ENCODE results near the gene BACH2.

BACH2 gene

DNA sequence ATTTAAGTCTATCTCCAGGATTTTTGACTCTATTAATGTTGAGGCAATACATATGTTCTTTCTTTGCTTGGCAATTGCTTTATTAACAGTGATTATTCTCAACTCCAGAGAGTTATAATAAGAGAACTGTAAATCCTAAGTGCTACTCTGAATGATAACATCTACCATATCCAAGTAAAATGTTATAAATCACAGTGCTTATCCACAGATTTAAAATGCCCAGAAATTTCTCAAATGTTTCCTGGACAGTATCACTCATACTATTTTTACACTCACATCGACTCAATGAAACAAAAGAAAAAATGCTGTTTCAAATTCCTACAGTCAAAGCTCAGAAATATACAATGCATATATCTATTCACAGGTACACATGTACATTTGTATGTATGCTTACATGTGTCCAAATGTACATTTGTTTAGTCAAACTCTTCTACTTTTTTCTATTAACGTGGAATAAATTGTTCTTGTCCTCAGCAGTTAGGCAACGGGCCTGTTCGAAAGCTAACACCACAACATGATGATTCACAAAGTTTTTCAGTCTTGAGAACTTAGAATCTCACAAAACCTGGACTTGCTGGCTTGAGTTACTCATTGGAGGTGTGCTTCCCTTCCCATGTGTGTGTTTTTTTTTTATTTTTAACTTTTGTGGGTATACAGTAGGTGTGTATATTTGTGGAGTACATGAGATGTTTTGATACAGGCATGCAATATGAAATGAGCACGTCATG, 209.4 kb downstream of the BACH2 start:
- peaks cover 65% of the 10 kb centered on the region for H3K36me3 Mint-ChIP-seq (ENCODE audit: low read depth)
- no peak overlapping the region for H3K4me3 Mint-ChIP-seq
- H3K4me1 Mint-ChIP-seq (ENCODE audit: low read depth): peaks cover 99% of the 10 kb centered on the region
- no peaks in the 10 kb centered on the region for H3K27me3 Mint-ChIP-seq
- H3K9me3 Mint-ChIP-seq: no peaks in the 10 kb centered on the region
- H3K27ac Mint-ChIP-seq: peak overlapping the region; percentile 89

GRCh38 chr6:90086517-90086916, 210.1 kb downstream of the BACH2 start:
- no peaks in the 10 kb centered on the region for H3K27me3 Mint-ChIP-seq
- H3K4me1 Mint-ChIP-seq (ENCODE audit: low read depth): peaks cover 99% of the 10 kb centered on the region

DNA sequence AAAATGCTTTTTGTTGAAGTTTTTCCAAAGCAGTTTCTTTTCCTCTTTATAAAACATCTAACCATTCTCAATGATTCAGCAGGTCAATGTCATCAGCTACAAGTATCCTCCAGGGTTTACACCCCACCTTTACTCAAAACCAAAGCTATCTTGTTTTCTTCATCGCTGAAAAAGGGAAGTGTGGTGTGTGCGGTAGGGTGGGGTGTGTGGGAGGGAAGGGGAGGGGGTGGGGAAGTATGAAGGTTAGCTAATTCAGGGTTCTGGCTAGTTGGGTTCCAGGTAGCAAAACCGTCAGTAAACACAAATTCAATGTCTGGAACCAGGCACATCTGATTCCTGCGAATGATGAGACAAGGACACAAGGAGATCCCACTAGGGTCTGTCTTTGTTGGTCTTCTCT, 212.8 kb downstream of the BACH2 start:
- Mint-ChIP-seq H3K36me3 (ENCODE audit: low read depth) (peaks cover 64% of the 10 kb centered on the region), H3K4me3 (peak overlapping the region; percentile 52), H3K27me3 (no peaks in the 10 kb centered on the region), H3K27ac (peak overlapping the region; percentile 88), H3K4me1 (ENCODE audit: low read depth) (peaks cover 93% of the 10 kb centered on the region), H3K9me3 (no peaks in the 10 kb centered on the region)

More at GRCh38 chr6:90086517-90086916, 210.1 kb downstream of the BACH2 start:
- H3K36me3 Mint-ChIP-seq (ENCODE audit: low read depth): peaks cover 65% of the 10 kb centered on the region
- no peaks in the 10 kb centered on the region for H3K9me3 Mint-ChIP-seq
- H3K27ac Mint-ChIP-seq: peak overlapping the region; percentile 50
- H3K4me3 Mint-ChIP-seq: no peak overlapping the region

DNA sequence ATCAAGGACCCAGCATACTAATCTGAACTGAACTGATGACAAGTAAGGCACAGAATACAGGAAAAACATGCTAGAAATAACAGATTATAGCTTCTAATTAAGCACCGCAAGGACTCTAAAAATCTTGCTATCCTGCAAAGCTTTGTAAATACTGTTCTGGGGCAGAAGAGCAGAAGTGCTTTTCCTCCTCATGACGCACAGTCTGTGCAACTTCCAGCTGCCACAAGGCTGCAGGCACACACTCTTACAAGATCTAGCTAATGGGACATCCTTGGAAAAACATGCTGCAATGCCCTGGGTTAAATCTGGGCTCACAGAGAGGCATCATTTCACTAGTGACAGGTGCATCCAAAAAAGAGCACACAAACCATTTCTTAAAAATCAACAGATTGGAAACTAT, 213.8 kb downstream of the BACH2 start:
- no peaks in the 10 kb centered on the region for H3K9me3 Mint-ChIP-seq
- H3K4me3 Mint-ChIP-seq: peak overlapping the region; percentile 64
- H3K36me3 Mint-ChIP-seq (ENCODE audit: low read depth): peaks cover 65% of the 10 kb centered on the region
- no peaks in the 10 kb centered on the region for H3K27me3 Mint-ChIP-seq
- peak overlapping the region; percentile 89 for H3K27ac Mint-ChIP-seq
- H3K4me1 Mint-ChIP-seq (ENCODE audit: low read depth): peaks cover 93% of the 10 kb centered on the region

DNA sequence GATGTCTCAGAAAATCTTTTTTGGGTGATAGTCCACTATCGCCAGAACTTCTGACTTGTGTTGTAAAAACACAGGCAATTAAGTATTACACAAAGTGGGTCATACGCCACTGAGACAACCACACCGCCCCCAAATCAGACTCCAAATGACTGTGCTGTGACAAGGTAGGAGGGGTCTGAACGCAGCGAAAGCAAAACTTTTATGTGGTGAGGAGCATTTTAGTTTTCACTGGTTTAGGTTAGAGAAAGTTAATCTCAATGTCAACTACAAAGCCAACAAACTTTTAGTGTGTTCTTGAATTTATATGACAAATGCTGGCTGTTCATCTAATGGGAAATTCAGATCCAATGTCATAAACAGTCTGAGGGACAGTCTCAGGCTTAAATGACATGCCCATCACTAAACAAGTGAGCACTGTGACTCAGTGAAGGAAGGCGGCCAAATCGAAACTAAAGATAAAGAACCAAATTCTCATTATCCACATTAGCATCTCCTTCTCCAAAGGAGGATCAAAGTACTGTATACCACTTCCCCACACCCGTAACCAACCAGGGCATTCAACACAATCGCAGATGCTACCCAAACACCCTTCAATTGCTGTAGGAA, 215.7 kb downstream of the BACH2 start:
- Mint-ChIP-seq H3K27me3 (no peaks in the 10 kb centered on the region), H3K4me1 (ENCODE audit: low read depth) (peaks cover 94% of the 10 kb centered on the region), H3K27ac (peak overlapping the region; percentile 99), H3K4me3 (peak overlapping the region; percentile 93), H3K36me3 (ENCODE audit: low read depth) (peaks cover 65% of the 10 kb centered on the region), H3K9me3 (no peaks in the 10 kb centered on the region)

GRCh38 chr6:90079560-90080490, 216.8 kb downstream of the BACH2 start:
- Mint-ChIP-seq H3K9me3 (no peaks in the 10 kb centered on the region), H3K27ac (peak overlapping the region; percentile 99), H3K4me1 (ENCODE audit: low read depth) (peaks cover 94% of the 10 kb centered on the region), H3K36me3 (ENCODE audit: low read depth) (peaks cover 63% of the 10 kb centered on the region), H3K27me3 (no peaks in the 10 kb centered on the region), H3K4me3 (peak overlapping the region; percentile 93)

GRCh38 chr6:90078513-90079289, 217.9 kb downstream of the BACH2 start:
- H3K36me3 Mint-ChIP-seq (ENCODE audit: low read depth): peaks cover 72% of the 10 kb centered on the region
- no peaks in the 10 kb centered on the region for H3K27me3 Mint-ChIP-seq
- peak overlapping the region; percentile 93 for H3K4me3 Mint-ChIP-seq
- no peaks in the 10 kb centered on the region for H3K9me3 Mint-ChIP-seq
- H3K4me1 Mint-ChIP-seq (ENCODE audit: low read depth): peaks cover 94% of the 10 kb centered on the region
- peak overlapping the region; percentile 99 for H3K27ac Mint-ChIP-seq

DNA sequence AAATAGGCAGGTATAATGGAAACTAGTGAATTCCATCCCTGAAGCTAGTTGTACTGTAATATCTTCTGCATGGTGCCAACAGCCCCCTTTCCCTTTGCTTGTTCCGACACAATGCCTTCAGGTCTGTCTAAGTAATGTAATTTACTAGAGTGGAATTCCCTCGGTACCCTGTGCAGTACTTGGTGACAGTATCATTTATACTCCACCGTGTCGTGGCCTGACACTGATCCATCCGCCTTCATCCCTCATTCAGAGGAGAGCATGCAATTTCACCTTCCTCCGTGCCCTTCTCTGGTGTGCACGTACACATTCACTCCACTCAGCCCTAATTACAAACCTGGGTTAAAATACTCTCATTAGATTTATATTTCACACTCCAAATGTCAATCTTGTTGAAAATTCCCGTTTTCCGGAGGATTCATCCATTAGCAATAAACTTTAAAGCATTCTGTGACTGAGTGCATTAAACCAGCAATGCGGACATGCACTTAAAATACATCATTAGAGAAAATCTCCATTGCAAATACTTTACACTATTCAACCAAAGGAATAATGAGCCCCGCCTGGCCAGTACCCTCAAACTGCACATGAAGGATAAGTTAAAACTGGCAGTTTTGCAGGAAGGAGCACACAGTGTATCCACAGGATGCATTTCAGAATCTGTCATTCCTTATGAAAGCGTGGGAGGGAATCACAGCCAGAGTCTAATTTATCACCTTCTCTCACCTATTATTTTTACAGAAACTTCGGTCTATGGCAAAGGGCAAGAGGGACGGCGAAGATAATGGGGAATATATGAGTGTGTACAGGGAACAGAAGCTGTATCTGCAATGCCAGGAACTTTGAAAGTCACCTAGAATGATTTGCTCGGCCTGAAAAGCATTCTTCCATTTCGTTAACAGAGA, 219.9 kb downstream of the BACH2 start:
- Mint-ChIP-seq H3K27me3 (no peaks in the 10 kb centered on the region), H3K27ac (peak overlapping the region; percentile 99), H3K4me3 (peak overlapping the region; percentile 93), H3K36me3 (ENCODE audit: low read depth) (peaks cover 87% of the 10 kb centered on the region), H3K9me3 (no peaks in the 10 kb centered on the region), H3K4me1 (ENCODE audit: low read depth) (peaks cover 94% of the 10 kb centered on the region)

DNA sequence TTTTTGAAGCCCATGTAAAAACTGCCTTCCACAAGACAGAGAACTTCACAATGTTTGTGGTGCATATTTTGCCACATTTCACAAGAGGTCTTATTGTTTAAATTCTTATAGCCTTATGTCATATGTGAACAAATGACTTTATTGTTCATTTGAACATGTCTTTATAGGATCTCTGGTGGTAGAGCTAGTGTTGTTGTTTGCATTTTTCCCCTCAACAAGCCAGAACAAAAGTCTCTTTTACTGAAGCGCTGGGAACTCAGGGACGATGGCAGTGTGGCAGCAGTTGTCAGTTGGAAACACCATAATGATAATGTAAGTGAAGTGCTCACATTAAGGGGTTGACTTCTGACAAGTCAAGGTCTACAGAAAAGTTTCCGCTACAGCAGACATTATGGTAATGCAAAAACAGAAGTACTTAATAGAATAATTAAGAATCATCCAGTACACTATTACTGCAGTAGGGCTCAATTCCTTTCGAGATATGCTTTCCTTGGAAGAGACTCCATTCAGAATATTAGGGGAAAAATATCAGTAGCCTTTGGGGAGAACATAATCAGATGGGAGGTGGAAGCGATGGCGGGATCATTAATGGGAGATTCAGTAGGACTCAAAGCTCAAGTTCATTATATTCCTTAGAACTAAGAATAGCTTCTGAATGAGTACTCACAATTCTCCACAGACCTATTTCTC, 222.3 kb downstream of the BACH2 start:
- Mint-ChIP-seq H3K27ac (peak overlapping the region; percentile 99), H3K27me3 (no peaks in the 10 kb centered on the region), H3K4me3 (peak overlapping the region; percentile 93), H3K4me1 (ENCODE audit: low read depth) (peaks cover 100% of the 10 kb centered on the region), H3K9me3 (no peaks in the 10 kb centered on the region), H3K36me3 (ENCODE audit: low read depth) (peaks cover 97% of the 10 kb centered on the region)

DNA sequence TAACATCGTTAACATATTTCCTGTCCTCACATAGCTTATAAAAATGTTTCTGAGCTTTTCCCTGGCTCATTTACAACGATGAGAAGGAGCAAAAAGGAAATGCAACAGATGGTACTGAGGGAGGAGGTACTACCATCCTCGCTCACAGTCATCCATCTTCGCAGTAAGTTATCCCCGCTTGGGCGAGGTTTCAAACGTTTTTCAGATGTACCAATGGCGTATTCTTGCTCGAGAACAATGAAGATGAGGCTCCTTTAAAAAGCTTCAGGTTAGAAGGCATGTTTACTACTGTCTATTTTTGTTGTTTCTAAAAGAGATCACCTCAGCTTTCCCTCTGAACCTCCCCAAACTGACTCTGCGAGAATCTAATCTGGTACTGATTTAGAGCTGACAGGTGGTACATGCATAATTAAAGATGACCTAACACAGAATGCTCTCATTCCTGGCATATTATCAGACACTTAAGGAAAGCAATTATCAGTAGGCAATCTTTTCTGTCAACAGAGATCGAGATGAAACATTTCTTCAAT, 223.6 kb downstream of the BACH2 start:
- H3K27ac Mint-ChIP-seq: peak overlapping the region; percentile 99
- peaks cover 95% of the 10 kb centered on the region for H3K36me3 Mint-ChIP-seq (ENCODE audit: low read depth)

GRCh38 chr6:90072501-90072900, 224.1 kb downstream of the BACH2 start:
- Mint-ChIP-seq H3K4me1 (ENCODE audit: low read depth) (peaks cover 100% of the 10 kb centered on the region), H3K4me3 (peak overlapping the region; percentile 93), H3K27ac (peak overlapping the region; percentile 99), H3K27me3 (no peaks in the 10 kb centered on the region), H3K9me3 (no peaks in the 10 kb centered on the region), H3K36me3 (ENCODE audit: low read depth) (peaks cover 95% of the 10 kb centered on the region)

More for the DNA sequence above, 223.6 kb downstream of the BACH2 start:
- Mint-ChIP-seq H3K4me3 (peak overlapping the region; percentile 93), H3K27me3 (no peaks in the 10 kb centered on the region), H3K9me3 (no peaks in the 10 kb centered on the region), H3K4me1 (ENCODE audit: low read depth) (peaks cover 100% of the 10 kb centered on the region)

- Mint-ChIP-seq H3K27me3 (no peaks in the 10 kb centered on the region), H3K4me3 (peak overlapping the region; percentile 29), H3K27ac (peak overlapping the region; percentile 94), H3K36me3 (ENCODE audit: low read depth) (peaks cover 84% of the 10 kb centered on the region), H3K4me1 (ENCODE audit: low read depth) (peaks cover 86% of the 10 kb centered on the region), H3K9me3 (no peaks in the 10 kb centered on the region)
Measured at GRCh38 chr6:90068703-90069523, 227.7 kb downstream of the BACH2 start.
